Stimulated activated CD4-positive, alpha-beta T cell treated with anti-CD3 and anti-CD28 coated beads, Interleukin-15, amount 100 ng/mL, for 48 hours (primary cell): ENCODE data around the gene DIDO1.

ENCODE experiments used
- DNase-seq, 2 donors: peaks; one replicate each; pipeline ENCODE4 v3.0.0-alpha.2; 2020; ENCODE audit warnings: low read depth in 2 of 2

DIDO1 gene

DNA sequence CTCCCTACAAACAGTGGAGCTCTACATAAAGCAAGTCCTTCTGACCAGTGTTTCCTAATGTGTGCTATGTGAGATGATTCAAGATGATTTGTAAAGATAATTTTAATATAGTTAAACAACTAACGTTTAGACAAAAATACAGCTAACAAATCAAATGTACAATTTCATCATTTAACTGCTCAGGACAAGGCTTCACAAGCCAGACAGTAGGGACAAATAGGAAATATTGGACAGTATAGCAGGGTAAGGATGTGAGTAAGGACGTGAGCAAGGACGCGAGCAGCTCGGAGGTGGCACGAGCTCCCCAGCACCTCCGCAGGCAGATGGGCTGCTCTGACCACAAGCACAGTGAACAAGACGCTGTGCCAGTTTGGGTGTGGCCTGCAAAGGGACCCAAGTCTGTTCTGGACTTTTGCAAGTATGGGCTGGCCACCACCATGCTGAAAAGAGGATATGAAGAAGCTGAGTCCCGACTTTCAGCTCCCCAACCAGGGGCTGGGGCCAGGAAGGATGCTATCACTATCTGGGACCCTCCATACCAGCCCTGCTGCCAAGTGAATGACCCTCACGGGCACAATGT lies 14.5 kb downstream of the DIDO1 start:
- DNase-seq, result no peak

DNA sequence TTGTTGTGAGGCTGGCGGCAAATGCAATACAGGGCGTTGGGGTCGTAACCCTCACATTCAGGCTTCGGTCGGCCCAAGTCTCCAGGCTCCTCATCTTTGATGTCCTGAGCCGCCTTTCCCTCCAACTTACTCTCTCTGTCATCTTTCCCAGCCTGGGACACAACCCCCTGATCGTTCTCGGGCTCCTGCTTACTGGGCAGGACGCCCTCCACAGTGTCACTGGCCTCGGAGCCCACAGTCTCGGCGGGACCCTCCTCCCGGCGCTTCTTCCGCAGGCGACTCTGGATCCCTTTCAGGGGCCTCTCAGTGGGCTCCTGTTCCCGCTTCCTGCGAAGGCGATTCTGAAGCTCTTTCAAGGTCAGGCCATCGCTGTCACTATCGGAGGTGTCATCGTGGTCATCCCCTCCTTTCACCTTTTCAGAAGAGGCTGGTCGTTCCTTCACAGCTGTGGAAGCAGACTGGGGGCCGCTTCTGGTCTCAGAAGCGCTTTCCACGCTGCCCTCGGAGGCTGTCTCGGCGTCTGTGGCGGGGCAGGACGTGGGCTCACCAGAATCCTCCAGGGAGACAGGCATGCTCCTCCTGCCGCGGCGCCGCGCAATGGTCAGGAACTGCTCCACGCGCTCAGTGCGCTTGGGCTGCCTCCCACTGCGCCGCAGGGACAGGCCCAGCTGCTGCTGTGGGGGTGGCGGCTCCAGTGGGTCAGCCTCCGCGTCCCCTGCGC lies 15.4 kb downstream of the DIDO1 start:
- no peak for DNase-seq

DNA sequence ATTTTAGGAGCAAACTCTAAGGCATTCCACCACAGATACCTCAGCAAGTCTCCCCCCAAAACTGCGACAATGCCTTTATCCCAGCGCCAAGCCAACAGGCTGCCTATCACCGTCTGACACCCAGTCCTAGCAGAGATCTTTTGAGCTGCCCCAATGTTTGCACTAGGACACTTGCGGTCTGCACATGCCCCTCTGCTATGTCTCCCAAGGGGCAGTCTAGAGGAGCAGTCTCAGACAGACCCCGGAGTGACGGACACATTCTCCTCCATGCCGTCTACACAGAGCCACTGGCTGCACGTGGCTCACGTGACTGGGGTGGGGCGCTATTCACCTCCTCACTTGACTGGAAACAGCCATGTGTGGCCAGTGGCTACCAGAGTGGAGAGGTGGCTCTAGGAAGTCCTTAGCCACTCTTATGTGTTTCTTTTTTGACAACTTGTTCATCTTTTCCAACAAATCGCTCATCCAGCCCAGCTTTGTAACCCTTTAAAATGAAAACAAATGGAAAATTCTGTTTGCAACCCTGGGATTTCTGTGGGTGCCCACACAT lies 16.0 kb downstream of the DIDO1 start:
- no peak for DNase-seq

DNA sequence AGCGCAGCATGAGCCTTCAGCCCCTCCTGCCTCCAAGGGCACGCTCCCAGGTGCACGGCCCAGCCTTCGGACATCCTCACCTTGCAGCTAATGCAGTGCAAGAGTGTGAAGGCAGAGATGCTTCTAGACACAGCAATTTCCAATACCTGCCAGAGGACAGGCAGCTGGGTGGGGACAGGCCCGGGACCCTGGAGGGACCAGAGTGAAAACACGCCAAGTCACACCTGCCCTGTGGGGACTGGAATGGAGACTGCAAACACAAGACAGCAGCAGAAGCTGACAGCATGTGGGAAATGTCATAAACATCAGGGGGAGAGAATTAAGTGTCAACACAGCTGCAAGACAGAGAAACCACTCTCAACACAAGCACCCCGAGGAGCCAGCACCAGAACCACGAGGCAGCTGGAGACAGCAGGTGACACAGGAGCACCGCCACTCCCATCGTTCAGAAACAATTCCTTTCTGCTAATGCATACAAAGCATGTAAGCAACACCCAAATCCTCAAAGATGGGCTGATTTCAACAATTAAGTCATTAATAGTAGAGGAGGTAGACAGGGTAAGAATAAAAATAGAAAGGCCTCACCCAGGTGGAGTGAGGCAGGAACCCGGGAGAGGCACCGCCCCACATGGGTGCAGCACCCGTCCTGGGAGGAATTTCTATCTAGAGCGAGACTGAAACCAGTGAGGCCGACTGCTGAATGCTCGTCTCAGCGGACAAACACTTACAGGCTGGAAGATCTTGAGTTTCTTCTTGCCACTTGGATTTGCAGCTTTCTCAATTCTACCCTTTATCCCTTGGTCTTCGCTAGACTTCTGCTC lies 17.1 kb downstream of the DIDO1 start:
- DNase-seq, result no peak

DNA sequence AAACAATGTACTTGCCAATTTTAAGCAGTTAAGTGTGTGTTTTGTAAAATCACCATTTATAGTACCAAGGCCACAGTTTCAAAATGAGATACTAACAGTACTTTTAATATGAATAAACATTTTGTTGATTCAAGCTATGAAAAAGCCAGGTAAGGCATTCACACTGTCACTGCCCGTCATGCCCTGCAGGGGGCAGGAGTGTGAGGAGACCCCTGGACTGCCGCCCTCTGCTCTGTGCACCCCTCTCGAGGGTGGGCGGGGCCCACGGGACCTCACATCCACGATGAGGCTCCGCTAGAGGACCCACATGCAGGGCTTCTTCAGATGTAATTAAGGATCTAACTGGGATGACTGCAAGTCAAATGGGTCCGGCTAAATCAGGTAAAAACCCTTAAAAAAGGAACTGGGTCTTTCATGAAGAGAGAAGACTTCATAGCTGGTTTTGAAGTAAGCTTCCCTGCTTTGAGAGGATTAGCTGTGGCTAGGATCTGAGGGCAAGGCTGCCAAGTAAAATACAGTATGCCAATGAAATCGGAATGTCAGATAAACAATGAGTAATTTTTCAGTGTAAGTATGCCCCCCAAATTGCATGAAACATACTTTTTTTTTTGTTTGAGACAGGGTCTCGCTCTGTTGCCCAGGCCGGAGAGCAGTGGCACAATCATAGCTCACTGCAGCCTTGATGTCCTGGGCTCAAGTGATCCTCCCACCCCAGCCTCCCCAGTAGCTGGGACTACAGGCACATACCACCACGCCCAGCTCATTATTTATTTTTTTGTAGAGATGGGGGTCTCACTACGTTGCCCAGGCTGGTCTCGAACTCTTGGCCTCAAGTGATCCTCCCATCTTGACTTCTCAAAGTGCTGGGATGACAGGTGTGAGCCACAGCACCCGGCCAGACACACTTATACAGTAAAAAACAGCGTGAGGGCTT lies 18.7 kb downstream of the DIDO1 start:
- DNase-seq, result no peak

DNA sequence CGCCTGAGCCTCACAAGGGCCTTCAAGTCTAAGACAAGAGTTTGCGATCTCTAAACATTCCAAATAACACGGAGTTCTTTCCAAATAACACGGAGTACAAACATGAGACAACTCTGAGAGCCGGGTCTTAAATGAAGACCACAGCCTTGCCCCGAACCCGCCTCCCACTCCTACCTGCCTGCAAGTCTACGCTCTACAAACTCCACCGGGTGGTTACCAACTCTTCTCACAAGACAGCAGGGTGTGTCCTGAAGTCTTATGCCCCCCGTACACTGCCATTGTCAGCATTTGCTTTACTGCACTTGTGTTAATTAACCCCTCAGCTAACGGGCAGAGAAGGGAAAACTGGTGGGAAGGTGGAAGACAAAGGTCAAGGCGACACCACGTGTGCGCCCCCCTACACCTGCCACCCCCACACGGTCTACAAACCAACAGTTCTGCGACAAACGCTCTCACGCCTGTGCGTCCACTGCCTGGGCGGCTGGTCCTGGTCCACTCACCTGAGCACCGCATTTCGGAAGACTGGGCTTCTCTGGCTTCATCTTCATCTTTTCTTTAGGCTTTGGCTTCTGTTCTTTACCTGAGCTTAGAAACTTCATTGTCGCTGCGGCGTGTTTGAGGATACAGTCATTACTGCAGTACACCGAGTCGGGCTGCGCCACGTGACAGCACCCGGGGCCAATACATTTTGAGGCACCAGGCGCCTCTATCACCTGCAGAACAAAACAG lies 19.5 kb downstream of the DIDO1 start:
- no peak for DNase-seq

DNA sequence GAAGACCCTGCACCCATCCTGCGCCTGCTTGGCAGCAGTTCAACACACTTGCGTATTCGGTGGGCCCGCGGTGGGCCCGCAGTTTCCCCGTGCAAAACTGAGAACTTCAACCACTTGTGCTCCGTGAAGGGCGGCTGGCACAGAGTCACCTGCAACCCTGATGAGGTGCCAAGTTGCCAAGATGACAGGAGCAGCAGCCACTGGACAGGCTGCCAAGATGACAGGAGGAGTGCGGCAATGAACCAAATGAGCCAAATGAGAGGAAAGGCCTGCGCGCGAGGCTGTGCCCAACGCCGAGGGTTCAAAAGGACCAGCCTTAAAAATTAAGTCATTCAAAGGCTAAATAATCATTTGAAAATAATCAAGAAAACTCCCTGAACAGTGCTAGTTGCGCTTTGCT lies 20.1 kb downstream of the DIDO1 start:
- no peak for DNase-seq

DNA sequence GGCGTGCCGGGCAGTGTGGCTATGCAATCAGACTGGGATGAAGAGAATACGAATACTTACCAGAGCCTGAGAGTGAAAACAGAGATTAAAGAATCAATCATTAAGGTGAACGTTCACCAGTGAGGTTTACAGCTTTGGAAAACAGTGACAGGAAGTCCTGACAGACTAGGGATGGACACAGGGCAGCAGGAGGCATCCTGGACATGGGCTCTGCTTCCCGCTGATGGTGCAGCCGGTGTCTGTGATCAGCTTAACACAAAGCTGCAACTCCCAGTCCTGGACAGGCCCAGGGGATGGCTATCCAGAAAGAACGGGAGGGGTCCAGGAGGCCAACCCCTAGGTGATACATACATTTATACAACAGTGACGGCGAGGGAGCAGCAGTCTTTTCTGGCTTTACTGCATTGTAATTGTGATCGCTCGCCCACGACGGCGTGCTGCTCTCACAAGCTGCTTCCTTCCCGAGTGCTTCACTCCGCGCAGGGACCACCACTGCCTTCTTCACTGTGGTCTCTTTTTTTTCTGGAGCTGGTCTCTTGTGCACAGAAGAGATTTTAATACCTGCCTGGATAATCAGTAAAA lies 20.7 kb downstream of the DIDO1 start:
- no peak for DNase-seq

DNA sequence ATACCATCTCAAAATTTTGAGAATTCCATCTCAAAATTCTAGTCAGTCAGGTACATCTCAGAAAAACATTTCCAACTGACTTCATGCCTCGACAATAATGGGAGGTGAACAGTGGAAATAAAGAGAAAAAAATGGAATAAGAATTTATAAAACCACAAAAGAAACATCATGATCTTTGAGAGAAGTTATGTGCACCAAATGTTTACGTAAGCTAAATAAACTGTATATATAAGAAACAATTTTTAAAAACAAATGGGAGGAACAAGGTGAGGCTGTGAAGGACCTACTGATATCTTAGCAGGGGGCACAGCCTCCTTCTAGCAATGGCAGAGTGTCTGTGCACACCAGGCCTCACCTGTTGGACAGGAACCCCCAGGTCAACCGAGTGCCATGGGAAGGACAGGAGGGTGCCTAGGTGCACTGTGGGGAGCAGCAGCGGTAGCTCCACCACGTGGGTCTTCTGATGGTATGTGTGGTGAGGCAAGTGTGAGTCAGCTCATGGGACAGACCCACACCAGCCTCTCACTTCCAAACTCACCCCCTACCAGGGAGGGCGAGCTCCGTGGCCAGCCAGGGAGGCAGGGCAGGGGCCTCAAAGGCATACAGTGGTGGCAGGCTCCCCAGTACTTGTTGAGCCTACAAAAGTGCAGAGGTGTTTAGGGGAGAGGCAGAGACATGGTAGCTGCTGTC lies 23.2 kb downstream of the DIDO1 start:
- DNase-seq, result no peak

DNA sequence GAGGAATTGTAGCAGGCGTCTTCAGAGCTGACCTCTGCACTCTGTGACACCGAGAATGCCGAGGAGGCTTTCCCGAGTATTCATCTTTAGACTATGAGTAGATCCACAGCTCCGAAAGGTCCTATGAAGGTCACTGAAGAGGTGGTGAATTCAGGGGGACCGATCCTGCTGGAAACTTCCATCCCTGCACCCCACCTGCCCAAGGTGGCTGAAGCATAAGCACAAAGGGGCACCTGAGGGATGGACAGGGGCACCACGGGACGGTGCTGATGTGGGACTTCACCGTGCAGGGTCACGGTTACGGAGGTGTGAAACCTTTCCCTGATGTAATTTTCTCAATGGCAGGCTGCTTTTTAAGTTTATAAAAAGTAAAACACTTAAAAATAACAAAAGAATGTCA lies 24.4 kb downstream of the DIDO1 start:
- no peak for DNase-seq

DNA sequence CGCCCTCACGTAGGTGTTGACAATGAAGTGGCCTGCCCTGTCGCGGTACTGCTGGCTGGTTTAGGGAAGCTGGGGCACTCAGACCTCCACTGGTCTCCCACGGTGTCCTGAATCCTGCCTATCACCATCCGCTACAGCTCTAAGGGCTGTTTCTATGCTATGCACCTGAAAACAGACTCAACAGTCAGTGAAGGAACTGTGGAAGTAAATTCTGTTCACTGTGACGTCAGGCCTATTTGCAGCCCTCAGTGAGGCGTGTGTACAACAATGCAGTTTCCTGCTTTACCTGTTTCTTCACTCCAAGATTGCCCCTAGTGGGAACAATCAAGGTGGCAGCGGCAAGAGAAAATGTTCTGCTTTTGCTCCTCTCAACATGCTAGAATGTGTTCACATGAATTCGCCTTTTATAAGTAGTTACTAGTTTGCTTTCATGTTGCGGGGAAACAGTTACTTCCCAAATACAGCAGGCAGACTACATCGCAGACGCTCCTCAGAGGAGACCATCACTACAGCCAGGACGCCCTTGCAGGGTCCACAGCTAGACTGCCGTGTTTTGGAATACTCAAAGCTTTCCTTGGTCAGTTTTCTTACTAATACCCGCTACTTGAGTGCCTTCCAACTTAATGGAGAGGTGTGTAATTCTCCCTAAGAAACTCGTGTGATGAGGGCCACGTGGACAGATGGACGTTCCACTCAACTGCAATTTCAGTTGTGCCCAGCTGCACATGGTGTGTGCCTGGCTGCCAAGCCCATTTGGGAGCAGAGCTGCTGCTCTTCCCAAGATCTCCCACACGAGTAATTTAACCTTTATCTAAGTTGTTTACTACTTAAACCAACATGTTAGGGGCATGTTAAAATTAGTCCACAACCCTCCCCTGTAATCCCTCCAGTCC lies 25.4 kb downstream of the DIDO1 start:
- DNase-seq, result no peak

DNA sequence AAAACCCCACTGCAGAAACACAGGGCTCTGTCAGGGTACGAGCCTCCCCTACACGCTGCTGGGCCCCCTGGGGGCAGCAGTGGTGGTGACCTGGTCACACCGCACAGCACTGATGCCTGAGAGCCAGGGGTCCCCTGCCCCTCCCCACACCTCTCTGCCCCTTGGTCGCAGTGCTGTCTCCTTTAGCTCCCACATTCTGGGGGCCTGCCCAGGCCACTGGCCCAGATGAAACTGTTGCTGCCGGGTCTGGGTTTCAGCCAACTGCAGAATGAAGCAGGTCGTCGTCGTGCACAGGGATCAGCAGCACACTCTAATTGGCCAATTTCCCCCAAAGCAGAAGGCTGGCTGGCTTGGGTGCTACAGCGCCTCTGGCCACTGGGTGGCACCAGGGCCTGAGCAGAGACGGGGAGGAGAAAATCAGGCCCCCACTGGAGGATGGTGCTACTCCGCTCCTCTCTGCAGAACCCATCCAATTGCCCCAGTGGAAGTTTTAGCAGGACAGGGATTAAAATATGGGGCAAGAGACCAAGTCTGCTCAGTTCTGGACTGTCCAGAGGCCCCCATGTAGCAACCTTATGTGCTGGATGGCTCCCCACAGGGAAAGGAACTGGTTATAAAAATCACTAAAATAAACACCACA lies 26.1 kb downstream of the DIDO1 start:
- DNase-seq, result peak; percentile 59 to 64

DNA sequence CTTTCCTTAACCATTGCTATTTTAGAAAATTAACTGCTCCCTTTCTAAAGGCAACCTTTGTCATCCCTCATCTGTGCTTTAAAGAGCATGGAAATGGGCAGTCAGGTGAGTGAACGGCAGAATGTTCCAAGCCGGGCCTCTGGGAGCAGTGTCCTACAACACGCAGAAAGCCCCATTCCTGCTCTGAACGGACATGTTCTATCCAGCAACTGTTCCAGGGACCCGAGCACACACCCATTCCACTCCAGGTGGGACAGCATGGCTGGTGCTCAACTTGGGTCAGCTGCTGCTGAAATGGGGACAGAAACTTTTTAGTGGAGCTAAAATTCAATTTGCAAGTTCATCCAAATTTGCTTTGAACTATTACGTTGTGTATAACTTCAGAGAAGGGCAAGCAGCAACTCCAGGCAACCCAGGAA lies 26.7 kb downstream of the DIDO1 start:
- DNase-seq, result no peak

DNA sequence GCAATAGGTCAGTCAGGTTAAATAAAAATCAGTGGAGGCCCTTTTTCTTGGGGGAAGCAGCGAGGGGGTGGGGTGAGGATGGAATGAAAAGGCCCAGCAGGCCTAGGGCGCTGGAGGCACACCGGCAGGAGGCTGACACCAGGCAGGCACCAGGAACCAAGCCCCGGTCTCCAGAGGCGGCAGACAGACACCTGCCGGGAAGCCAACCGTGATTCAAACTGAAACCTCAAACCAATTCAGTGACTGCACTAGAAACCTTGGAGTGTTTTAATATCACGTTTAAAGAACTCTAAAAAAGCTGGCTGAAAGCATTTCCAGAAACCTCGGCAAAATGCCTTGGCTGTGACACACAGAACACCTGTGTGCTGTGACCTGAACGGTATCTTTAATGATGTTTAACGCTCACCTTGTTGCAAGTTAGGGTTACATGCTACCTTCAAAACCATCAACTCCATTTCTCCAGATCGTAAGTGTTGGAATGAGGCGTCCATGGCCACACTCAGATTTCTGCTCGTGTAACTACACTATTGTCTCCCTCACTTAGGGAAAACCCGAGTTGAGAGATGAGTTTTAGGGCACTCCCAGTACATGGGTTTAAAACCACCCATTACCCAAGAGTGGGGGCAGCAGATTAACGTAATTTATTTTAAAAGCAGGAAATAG lies 27.2 kb downstream of the DIDO1 start:
- DNase-seq, result no peak

DNA sequence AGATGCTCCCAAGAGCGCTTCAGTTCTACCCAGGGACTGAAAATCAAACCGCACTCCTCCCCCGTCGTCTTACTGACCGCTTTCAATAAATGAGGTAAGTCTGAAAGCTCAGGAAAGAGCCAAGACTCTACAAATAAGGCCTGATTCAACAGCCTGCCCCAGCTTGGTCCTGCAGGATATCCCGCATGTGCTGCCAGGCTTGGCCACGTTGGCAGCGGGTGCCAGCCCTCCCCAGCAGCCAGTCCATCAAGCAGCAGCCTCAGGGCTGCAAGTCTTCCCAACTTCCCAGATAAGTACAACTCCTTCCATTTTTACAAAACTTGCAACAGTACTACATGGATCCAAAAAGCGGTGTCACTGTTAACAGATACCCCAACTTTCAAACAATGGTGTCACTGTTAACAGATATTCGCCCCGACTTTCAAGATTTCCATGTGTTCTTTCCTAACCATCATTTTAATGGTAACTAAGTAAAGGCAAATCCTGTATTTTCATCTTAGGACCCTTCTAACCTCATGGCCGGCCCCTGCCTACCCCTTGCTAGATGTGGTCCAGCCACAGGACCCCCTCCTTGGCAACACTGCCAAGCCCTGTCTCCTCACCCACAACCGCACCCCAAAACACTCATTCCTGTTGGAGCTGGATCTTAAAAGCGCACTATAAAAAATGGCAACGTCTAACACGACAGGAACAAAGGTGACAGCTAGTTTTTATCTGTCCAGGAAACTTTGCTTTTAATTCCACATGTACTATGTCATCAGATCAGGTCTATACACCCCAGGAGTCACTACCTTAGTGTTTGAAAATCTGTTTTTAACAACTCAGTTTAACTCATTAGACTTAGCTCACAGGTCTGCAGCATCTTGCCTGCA lies 28.0 kb downstream of the DIDO1 start:
- DNase-seq, result no peak

DNA sequence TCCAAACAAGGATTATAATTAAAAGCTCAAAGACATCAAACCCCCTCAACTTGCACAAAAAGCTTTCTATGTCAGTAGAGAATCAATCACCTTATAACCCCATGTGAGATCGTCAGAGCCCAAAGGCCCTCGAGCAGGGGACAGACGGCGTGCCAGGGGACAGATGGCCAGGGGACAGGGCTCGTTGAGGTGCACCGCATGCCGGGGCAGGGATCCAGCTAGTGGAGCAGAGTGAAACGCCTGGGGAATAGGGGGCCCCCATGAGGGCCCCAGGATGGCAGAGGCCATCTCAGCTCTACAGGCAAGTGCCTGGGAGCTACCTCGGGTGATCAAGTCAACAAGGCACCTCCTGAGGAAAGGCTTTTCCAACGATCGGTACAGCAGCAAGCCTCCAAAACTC lies 28.6 kb downstream of the DIDO1 start:
- DNase-seq, result no peak

DNA sequence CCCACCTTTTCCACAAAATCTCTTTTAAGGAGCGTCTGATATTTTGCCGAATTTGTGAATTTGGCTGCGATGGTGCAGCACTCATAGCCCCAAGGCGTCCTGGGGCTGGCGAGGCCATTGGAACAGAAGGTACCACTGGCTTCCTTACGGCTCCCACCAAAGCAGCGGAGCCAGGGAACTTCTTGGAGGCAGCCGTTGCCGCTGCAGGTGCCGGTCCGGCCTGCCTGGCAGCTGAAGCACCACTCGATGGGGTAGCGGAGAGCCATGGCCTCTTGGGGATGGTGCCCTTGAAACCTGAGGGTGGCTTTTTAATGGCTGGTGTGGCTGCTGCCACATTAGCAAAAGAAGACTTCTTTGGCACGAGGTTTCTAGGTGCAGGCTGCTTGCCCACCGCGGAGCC lies 29.8 kb downstream of the DIDO1 start:
- DNase-seq, result no peak
